NT2/D1 (cell line): ENCODE data around the gene PAK1.

Experiments used
- DNase-seq: peaks from one replicate; pipeline ENCODE4 v3.0.0-alpha.2; 2011; ENCODE audit warnings: low read depth, low spot score
- H3K27me3 ChIP-seq: 2 replicates; pipeline ENCODE4 v1.6.0; 2011; ENCODE audit warnings: mild to moderate bottlenecking; ENCODE audit not compliant: insufficient read length, insufficient read depth
- H3K36me3 ChIP-seq: 2 replicates; pipeline ENCODE4 v1.6.1; 2011; ENCODE audit warnings: mild to moderate bottlenecking, low read length, mixed read lengths; ENCODE audit not compliant: insufficient read depth, insufficient read length
- H3K4me1 ChIP-seq: 2 replicates; pipeline ENCODE4 v1.5.1; 2011; ENCODE audit not compliant: insufficient read depth, insufficient read length
- H3K4me3 ChIP-seq: 2 replicates; pipeline ENCODE4 v1.5.1; 2011; ENCODE audit warnings: low read depth; ENCODE audit not compliant: insufficient read length
- H3K9ac ChIP-seq: 2 replicates; pipeline ENCODE4 v1.6.0; 2011; ENCODE audit warnings: low read depth; ENCODE audit not compliant: insufficient read length
- H3K9me3 ChIP-seq: 2 replicates; pipeline ENCODE4 v1.5.1; 2011; ENCODE audit warnings: mild to moderate bottlenecking, low read length; ENCODE audit not compliant: insufficient read depth
- SUZ12 ChIP-seq: IDR thresholded peaks from 2 replicates; pipeline ENCODE4 v1.6.1; 2011; ENCODE audit not compliant: insufficient read length, insufficient read depth; ENCODE audit errors: extremely low read depth
- YY1 ChIP-seq: IDR thresholded peaks from 2 replicates; pipeline ENCODE4 v1.6.1; 2011; ENCODE audit not compliant: insufficient read length, insufficient read depth
- ZNF274 ChIP-seq: IDR thresholded peaks from 2 replicates; pipeline ENCODE4 v1.6.1; 2011; ENCODE audit warnings: mild to moderate bottlenecking, low read depth, low read length

The PAK1 gene

DNA sequence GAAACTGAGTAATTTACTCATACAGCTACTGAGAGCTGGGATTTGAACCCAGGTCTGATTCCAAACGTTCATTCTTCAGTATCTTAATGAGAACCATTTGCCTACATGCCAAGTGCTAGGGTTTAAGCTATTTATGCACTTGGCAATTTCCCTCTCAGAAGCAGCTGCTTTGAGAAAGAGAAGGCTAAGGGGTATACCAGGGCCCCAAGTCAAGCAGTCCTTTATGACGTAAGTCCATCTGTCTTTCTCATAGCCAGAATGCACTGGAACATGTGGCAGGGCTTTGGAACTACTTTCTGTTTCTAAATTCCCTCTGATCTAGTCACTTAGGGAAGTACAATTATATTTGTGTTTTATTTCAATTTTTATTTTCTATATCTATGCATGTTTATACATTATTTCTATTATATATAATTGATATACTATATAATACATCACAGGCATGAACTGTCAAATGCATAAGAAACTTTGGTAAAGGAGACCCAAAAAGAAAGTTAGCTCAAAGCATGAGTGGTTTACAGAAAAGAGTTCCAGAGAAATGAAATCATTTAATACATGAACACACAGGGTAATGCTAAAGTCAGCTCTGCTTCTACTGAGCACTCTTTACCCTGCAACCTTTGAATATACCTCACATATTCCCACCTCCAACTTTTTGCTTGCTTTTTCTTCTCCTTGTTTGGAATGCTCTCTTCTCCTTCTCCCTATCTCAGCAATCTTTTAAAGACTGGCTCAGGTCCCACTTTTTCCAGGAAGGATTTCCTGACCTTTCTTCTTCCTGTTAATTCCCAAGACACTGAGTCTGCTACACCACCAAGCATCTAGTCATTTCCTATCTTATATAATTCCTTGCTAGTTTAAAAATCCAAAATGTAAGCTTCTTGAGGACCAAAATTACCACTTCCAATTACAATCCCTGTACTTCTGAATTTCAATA lies 91.9 kb downstream of the PAK1 start:
- no peak overlapping the region for H3K4me3 ChIP-seq
- H3K36me3 ChIP-seq, result peaks cover 32% of the 10 kb centered on the region
- H3K9me3 ChIP-seq, result no peaks in the 10 kb centered on the region
- no peak for DNase-seq
- H3K4me1 ChIP-seq, result no peaks in the 10 kb centered on the region
- H3K9ac ChIP-seq, result no peak overlapping the region
- TF ChIP-seq ZNF274 (no peak), SUZ12 (no peak), YY1 (no peak)
- no peaks in the 10 kb centered on the region for H3K27me3 ChIP-seq

DNA sequence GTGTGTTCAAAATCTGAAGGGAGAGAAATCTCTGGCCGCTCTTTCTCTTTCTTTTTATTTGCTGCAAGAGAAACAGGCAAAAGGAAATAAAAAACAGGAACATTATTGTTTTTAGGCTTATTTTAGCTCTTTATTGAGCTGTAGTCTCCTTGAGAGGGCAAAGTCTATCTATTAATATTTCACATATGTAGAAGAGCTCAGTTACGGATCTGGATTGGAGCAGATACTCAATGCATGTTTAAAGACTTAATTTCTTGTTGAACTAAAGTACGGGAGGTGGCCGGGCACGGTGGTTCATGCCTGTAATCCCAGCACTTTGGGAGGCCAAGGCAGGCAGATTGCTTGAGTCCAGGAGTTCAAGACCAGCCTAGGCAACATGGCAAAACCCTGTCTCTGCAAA lies 94.0 kb downstream of the PAK1 start:
- TF ChIP-seq ZNF274, result no peak
- no peak for DNase-seq
- H3K36me3 ChIP-seq, result peaks cover 39% of the 10 kb centered on the region
- H3K9ac ChIP-seq, result no peak overlapping the region
- no peak overlapping the region for H3K4me3 ChIP-seq
- no peaks in the 10 kb centered on the region for H3K4me1 ChIP-seq
- no peaks in the 10 kb centered on the region for H3K27me3 ChIP-seq
- no peaks in the 10 kb centered on the region for H3K9me3 ChIP-seq

DNA sequence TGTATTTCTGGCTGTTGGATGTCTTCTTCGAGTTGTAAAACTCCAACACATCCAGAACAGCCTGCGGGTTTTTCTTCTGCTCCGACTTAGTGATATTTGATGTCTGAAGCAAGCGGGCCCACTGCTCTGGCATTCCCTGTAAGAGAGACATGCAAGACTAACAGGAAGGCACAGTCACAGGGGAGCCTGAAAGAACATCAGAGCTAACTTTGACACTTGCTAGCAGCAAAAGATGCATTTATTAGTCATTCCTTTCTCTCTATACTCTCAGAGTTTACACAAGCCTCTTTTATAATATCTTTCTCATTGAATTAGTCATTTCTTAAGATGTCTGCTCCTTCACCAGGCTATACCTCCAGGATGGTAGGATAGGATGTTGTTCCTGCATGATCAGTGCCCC lies 94.6 kb downstream of the PAK1 start:
- TF ChIP-seq ZNF274 (no peak), SUZ12 (no peak), YY1 (no peak)
- Histone ChIP-seq H3K4me1 (no peaks in the 10 kb centered on the region), H3K9me3 (no peaks in the 10 kb centered on the region), H3K9ac (no peak overlapping the region), H3K27me3 (no peaks in the 10 kb centered on the region), H3K36me3 (peaks cover 44% of the 10 kb centered on the region), H3K4me3 (no peak overlapping the region)
- no peak for DNase-seq

DNA sequence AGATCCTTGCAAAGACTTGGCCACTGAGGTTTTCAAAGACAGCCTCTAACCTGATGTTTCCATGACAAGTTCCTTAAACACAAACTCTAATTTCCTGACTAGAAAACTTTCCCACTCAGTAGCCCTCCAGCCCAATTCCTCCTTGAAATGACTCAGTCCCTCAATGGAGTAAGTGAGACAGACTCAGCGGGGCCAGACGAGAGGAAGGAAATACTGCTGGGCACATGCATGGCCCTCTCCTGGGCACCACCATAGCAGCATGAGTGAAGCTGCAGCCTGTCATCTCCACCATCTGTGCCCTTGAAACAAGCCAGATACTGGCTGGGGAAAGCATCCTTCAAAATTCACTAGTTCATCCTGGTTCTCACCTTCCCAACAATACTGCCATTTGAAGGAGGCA lies 96.2 kb downstream of the PAK1 start:
- H3K36me3 ChIP-seq, result peaks cover 48% of the 10 kb centered on the region
- DNase-seq, result no peak
- no peaks in the 10 kb centered on the region for H3K4me1 ChIP-seq
- no peak overlapping the region for H3K4me3 ChIP-seq
- no peaks in the 10 kb centered on the region for H3K9me3 ChIP-seq
- no peaks in the 10 kb centered on the region for H3K27me3 ChIP-seq
- TF ChIP-seq SUZ12 (no peak), ZNF274 (no peak), YY1 (no peak)
- H3K9ac ChIP-seq, result no peak overlapping the region

GRCh38 chr11:77375107-77375506 lies 98.8 kb downstream of the PAK1 start:
- no peaks in the 10 kb centered on the region for H3K9me3 ChIP-seq
- no peak for DNase-seq
- TF ChIP-seq ZNF274 (no peak), YY1 (no peak), SUZ12 (no peak)
- H3K36me3 ChIP-seq, result peaks cover 62% of the 10 kb centered on the region
- H3K27me3 ChIP-seq, result no peaks in the 10 kb centered on the region
- H3K4me3 ChIP-seq, result no peak overlapping the region
- H3K4me1 ChIP-seq, result no peaks in the 10 kb centered on the region
- H3K9ac ChIP-seq, result no peak overlapping the region

DNA sequence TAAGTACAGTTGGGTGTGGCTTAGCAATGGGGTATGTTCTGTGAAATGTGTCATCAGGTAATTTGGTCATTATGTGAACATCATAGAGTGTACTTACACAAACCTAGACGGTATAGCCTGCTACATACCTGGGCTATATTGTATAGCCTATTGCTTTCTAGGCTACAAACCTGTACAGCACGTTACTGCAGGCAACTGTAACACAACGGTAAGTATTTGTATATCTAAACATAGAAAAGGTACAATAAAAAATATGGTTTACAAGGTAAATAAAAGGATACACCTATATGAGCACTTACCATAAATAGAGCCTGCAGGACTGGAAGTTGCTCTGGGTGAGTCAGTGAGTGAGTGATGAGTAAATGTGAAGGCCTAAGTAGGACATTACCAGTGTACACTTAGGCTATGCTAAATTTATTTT lies 99.3 kb downstream of the PAK1 start:
- no peak overlapping the region for H3K9ac ChIP-seq
- no peaks in the 10 kb centered on the region for H3K9me3 ChIP-seq
- no peak for TF ChIP-seq YY1
- no peak for TF ChIP-seq SUZ12
- TF ChIP-seq ZNF274, result no peak
- H3K36me3 ChIP-seq, result peaks cover 59% of the 10 kb centered on the region
- no peaks in the 10 kb centered on the region for H3K4me1 ChIP-seq
- no peak for DNase-seq
- H3K4me3 ChIP-seq, result no peak overlapping the region
- H3K27me3 ChIP-seq, result no peaks in the 10 kb centered on the region

DNA sequence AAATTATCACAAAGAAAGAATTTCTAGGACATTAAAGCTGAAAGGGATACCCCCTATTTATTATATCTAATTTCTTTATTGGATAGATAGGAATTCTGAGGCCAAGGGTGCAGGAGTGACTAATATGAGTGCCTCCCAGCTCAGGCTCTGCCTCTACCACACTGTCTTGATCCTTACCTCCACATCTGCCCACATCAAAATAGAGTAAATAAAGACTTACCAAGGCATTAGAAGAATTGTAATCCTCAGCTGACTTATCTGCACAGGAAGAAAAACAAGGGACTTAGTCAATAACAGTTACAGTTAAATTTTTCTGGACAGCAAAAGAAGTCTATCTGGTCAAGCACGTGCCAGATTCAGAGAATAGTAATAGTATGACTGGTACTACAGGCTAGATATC lies 99.8 kb downstream of the PAK1 start:
- Histone ChIP-seq H3K9ac (no peak overlapping the region), H3K4me1 (no peaks in the 10 kb centered on the region), H3K9me3 (no peaks in the 10 kb centered on the region), H3K4me3 (no peak overlapping the region), H3K36me3 (peaks cover 55% of the 10 kb centered on the region), H3K27me3 (no peaks in the 10 kb centered on the region)
- TF ChIP-seq ZNF274 (no peak), YY1 (no peak), SUZ12 (no peak)
- no peak for DNase-seq
